SK-N-MC (cell line): ENCODE measurements around the gene SF3A2.
A peak's percentile ranks its signal among the peaks of the same experiment; 100 is the strongest.

Experiments used
- DNase-seq: peaks from one replicate; pipeline ENCODE4 v3.0.0-alpha.2; 2011; ENCODE audit warnings: low read depth, low spot score
- H3K27ac ChIP-seq: fragments of 200-600 bp; sonication (generic); 2 replicates; pipeline ENCODE4 v1.5.1; 2016; ENCODE audit warnings: mixed run types
- H3K36me3 ChIP-seq: fragments of 200-600 bp; sonication (generic); 2 replicates; pipeline ENCODE4 v1.6.1; 2017; ENCODE audit warnings: antibody characterized with exemption, low read length, mixed read lengths; ENCODE audit not compliant: insufficient read depth
- H3K4me3 ChIP-seq: fragments of 200-600 bp; sonication (generic); 2 replicates; pipeline ENCODE4 v1.5.1; 2016
- H3K9ac ChIP-seq: fragments of 200-600 bp; sonication (generic); 2 replicates; pipeline ENCODE4 v1.8.0; 2017; ENCODE audit warnings: mixed run types, mixed read lengths; ENCODE audit not compliant: insufficient read length
- H3K9me3 ChIP-seq: fragments of 200-600 bp; sonication (generic); 2 replicates; pipeline ENCODE4 v1.6.1; 2017; ENCODE audit warnings: low read depth, mild to moderate bottlenecking, antibody characterized with exemption, low read length, moderate library complexity, mixed read lengths
- EZH2 ChIP-seq: fragments of 200-600 bp; sonication (generic); IDR thresholded peaks from one replicate; pipeline ENCODE4 v1.6.1; 2017; ENCODE audit warnings: antibody characterized with exemption
- FOXP2 ChIP-seq: optimal IDR thresholded peaks from 2 replicates; pipeline ENCODE3; 2011; ENCODE audit warnings: mild to moderate bottlenecking, moderate library complexity; ENCODE audit not compliant: insufficient read depth; ENCODE audit errors: extremely low read length, control extremely low read depth
- POLR2AphosphoS5 ChIP-seq: IDR thresholded peaks from 2 replicates; pipeline ENCODE4 v1.6.1; 2012; ENCODE audit warnings: mild to moderate bottlenecking, low read depth, low read length, borderline replicate concordance

The SF3A2 gene, protein sequence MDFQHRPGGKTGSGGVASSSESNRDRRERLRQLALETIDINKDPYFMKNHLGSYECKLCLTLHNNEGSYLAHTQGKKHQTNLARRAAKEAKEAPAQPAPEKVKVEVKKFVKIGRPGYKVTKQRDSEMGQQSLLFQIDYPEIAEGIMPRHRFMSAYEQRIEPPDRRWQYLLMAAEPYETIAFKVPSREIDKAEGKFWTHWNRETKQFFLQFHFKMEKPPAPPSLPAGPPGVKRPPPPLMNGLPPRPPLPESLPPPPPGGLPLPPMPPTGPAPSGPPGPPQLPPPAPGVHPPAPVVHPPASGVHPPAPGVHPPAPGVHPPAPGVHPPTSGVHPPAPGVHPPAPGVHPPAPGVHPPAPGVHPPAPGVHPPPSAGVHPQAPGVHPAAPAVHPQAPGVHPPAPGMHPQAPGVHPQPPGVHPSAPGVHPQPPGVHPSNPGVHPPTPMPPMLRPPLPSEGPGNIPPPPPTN

DNA sequence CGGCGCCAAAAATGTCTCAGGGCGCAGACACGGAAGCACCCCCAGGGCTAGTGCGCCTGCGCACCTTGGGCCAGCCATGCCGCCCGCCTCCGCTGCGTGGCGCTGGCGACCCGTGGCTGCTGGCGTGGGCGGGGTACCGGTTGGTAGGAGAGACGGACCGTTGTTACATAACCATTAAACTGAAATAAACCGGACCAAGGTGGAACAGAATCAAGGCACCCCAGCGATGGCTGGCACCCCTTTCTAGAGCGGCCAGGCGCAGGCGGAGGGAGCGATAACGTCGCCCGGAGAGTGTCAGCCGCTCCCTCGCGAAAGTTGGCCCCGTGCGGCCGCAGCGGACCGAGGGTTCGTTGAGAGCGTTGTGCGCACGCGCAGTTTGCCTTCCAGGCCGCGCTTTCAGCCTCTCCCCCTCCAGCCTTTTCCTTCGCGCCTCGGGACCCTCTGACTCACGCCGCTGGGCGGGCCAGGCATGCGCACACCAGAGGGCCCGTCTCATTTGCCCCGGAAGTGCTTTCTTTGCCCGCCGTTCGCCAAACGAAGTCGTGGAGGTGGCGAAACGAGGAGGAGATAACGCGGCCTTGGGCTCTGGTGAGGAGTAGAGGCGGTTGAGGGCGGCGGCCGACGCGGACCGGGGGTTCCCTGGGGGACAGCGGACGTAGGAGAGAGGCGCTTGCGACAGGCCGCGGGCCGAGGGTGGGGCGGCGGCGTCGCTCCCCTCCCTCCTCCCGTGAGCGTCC is at the start of gene SF3A2, which contains the start of gene PLEKHJ1:
TSS of gene SF3A2 (plus strand) at position 511 of the 737 bp plus-strand sequence. CDS start 6,595 bp downstream, outside the sequence.
TSS of gene PLEKHJ1 (minus strand) at position 16 of the 737 bp plus-strand sequence. CDS start 81 bp downstream, outside the sequence.
- Histone ChIP-seq H3K36me3 (peaks cover 29% of the 10 kb centered on the region), H3K9me3 (no peaks in the 10 kb centered on the region), H3K4me3 (peak within 1 kb of the TSS; percentile 91), H3K9ac (peak within 1 kb of the TSS; percentile 95), H3K27ac (peak within 1 kb of the TSS; percentile 88)
- TF ChIP-seq FOXP2 (peak; percentile 44), EZH2 (no peak), POLR2AphosphoS5 (peak; percentile 89)
- peak; percentile 86 for DNase-seq

- H3K9me3 ChIP-seq, result no peaks in the 10 kb centered on the region
- peaks cover 56% of the 10 kb centered on the region; the same call in 1 of the 2 replicates for H3K36me3 ChIP-seq
- no peak overlapping the region for H3K27ac ChIP-seq
- no peak overlapping the region for H3K4me3 ChIP-seq
- H3K9ac ChIP-seq, result no peak overlapping the region
- no peak for DNase-seq
- TF ChIP-seq POLR2AphosphoS5, result no peak
- TF ChIP-seq FOXP2, result no peak
- TF ChIP-seq EZH2, result no peak
Observed at GRCh38 chr19:2187159-2187558, 49.5 kb upstream of the SF3A2 start.

GRCh38 chr19:2188708-2189385 is 47.8 kb upstream of the SF3A2 start:
- Histone ChIP-seq H3K27ac (no peak overlapping the region), H3K4me3 (no peak overlapping the region), H3K36me3 (peaks cover 68% of the 10 kb centered on the region; the same call in 1 of the 2 replicates), H3K9me3 (no peaks in the 10 kb centered on the region), H3K9ac (no peak overlapping the region)
- DNase-seq, result no peak
- TF ChIP-seq EZH2 (no peak), FOXP2 (no peak), POLR2AphosphoS5 (no peak)

DNA sequence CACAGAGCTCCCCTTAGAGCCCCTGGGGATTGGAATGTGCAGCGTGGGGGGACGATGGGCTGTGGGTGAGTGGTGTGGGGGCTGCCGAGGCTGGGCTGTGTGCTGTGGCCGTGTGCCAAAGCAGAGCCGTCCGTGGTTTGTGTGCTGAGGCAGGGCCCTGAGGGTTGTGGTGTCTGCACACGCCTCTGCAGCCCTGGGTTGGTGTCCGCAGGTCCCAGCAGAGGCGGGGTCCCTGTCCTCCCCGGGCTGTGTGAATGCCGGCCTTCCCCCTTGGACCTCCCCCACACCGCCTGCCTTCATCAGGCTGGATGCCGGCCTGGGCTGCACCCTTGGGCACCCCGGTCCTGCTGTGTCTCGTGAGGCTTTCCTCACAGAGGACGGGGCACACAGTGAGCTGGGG is 46.7 kb upstream of the SF3A2 start:
- no peak for DNase-seq
- H3K27ac ChIP-seq, result no peak overlapping the region
- H3K4me3 ChIP-seq, result no peak overlapping the region
- H3K9ac ChIP-seq, result no peak overlapping the region
- no peak for TF ChIP-seq POLR2AphosphoS5
- no peak for TF ChIP-seq EZH2
- TF ChIP-seq FOXP2, result no peak
- H3K36me3 ChIP-seq, result peaks cover 64% of the 10 kb centered on the region; the same call in 1 of the 2 replicates
- no peaks in the 10 kb centered on the region for H3K9me3 ChIP-seq

DNA sequence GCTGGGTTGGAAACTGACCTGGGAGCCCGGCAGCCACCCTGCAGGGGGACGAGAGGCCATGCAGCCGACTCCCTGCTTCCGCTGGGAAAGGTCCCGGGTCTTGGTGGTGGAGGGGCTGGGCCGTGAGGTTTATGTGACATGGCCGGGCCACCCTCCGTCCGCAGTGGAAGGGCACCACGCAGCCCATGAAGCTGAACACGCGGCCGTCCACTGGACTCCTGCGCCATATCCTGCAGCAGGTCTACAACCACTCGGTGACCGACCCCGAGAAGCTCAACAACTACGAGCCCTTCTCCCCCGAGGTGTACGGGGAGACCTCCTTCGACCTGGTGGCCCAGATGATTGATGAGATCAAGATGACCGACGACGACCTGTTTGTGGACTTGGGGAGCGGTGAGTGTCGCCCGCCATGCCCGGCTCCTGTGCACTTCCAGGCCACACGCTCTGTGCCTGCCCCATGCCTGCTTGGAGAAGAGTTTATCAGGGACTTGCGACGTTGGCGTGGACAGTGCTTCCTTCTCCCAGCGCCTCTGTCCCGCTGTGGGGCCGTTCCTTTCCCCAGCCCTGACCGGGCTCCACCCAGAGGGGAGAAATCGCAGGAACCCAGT is 45.7 kb upstream of the SF3A2 start:
- TF ChIP-seq FOXP2 (no peak), POLR2AphosphoS5 (no peak), EZH2 (no peak)
- Histone ChIP-seq H3K9me3 (no peaks in the 10 kb centered on the region), H3K36me3 (peaks cover 60% of the 10 kb centered on the region; the same call in 1 of the 2 replicates), H3K4me3 (no peak overlapping the region), H3K9ac (no peak overlapping the region), H3K27ac (no peak overlapping the region)
- DNase-seq, result no peak

GRCh38 chr19:2191456-2192310 is 44.9 kb upstream of the SF3A2 start:
- H3K36me3 ChIP-seq, result peaks cover 55% of the 10 kb centered on the region; the same call in 1 of the 2 replicates
- TF ChIP-seq FOXP2 (no peak), POLR2AphosphoS5 (no peak), EZH2 (no peak)
- H3K9me3 ChIP-seq, result no peaks in the 10 kb centered on the region
- H3K27ac ChIP-seq, result no peak overlapping the region
- no peak overlapping the region for H3K4me3 ChIP-seq
- H3K9ac ChIP-seq, result no peak overlapping the region
- no peak for DNase-seq

GRCh38 chr19:2192862-2193261 is 43.8 kb upstream of the SF3A2 start:
- Histone ChIP-seq H3K27ac (no peak overlapping the region), H3K9me3 (no peaks in the 10 kb centered on the region), H3K9ac (no peak overlapping the region), H3K36me3 (peaks cover 48% of the 10 kb centered on the region; the same call in 1 of the 2 replicates), H3K4me3 (no peak overlapping the region)
- TF ChIP-seq EZH2, result no peak
- TF ChIP-seq POLR2AphosphoS5, result no peak
- TF ChIP-seq FOXP2, result no peak
- no peak for DNase-seq
